HG03280 (cell line): ENCODE results near the gene TNFRSF1A.

Experiments used
- ATAC-seq: cut with Tn5 transposase; IDR thresholded peaks from one replicate; pipeline ENCODE4 v1.9.1; 2021; ENCODE audit warnings: mild to moderate bottlenecking, moderate library complexity; ENCODE audit not compliant: unreplicated experiment

Gene TNFRSF1A

DNA sequence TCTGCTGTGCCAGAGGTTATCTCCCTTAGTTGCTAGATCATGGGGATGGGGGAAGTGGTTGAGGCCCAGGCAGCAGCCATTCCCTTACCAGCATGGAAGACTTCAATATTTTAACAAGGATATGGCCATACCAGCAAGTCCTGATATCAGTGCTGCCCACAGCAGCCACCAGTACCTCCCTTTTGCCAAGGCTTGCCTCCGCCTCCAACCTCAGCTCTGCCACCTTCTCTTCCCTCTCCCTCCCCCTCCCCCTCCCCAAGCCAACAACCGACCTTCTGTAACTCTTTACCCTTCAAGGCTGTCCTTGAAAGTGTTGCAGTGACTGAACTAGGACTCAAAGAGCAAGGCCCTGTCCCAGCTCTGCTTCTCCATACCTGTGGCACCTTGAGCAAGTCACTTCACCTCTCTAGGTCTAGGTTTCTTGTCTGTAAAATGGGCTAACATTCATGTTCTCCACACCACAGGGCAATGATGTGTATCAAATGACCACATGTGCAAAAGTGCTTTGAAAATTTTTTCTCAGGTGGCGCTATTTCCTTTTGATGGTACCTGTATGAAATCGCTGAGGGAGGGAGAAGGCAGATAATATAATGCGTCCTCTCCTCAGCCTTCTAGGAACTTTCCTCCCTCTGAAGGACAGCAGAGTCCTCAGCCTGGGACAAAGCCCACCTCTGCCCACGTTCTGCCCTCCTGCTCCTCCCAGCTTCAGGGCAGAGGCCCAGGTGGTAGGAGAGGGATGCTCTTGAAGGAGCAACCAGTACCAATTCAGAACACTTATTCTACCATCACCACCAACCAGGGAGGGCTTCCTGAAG lies 16.7 kb downstream of the TNFRSF1A start:
- no peak for ATAC-seq

DNA sequence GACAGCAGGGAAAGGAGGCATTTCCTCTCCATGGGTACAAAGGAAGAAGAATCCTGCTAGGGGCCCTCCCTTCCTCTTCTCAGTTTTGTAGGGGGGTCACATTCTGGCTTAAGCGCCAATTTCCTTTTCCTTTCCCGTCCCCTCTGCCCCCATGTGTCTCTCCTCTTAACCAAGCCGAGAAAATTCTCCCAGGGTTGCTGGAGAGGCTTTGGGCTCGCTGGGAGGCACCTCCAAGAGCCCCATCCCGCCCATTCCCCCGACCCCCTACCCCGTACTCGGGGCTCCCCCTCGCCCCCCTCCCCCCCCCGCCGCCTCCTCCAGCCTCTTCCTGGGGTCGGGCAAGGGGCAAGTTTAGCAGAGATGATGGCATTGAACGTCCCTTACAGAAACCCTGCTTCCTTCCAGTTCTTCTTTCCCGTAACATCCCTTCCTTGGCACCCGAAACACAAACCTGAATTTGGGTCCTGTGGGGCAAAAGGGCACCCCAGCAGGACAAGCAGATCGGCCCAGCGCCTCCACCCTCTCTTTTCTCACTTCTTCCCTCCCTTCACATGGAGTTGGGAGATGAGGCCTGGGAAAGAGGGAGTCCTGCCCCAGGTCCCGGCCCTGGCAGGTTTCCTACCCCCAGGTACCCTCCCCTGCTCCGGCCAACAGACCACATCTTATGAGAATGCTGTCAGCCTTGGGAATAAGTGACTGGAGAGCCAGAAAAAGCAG lies 17.7 kb downstream of the TNFRSF1A start:
- no peak for ATAC-seq

DNA sequence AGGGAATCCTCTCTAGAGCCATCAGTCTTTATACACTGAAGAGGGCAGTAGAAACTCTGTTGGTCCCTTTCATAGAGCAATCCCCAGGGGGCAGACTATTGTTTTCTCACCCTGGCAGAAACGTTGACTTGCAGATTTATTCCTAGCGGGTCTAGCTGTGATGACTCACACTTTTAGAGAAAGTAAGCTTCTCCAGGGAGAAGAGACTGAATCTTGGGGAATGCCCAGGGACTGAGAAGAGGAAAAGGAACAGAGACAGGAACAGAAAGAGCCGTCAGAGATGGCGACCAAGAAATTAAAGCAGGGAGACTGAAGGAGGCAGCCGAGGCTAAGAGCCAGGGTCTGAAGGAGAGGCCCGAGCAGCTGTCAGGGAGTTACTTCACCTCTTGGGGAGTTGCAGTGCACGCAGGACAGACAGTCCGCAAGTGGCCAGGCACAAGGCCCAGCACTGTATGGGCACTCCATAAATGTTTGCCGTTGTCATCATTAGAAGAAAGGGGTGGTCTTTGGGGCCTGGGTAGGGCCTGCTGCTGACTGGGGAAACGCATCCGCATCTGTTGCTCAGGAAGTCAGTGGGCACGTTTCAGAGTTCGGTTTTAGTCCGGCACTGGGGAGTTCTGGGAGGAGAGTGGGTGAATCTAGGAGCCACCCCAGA lies 18.4 kb downstream of the TNFRSF1A start:
- no peak for ATAC-seq

DNA sequence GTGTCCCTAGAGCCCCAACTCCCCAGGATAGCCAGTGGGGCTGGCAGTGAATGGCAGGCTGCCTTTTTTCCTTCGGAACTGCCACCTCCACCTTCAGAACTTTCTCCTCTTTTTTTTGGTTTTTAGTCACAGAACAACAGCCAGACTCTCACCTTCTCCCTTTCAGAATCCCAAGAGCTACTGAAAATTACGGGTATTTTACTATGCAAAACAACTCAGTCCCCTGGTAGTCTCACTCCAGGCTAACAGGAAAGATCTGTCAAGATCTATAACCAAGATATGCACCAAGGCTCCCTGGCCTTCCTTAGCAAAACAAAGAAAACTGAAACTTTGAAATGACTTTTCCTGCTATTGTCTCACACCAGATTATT lies 18.9 kb downstream of the TNFRSF1A start:
- no peak for ATAC-seq

DNA sequence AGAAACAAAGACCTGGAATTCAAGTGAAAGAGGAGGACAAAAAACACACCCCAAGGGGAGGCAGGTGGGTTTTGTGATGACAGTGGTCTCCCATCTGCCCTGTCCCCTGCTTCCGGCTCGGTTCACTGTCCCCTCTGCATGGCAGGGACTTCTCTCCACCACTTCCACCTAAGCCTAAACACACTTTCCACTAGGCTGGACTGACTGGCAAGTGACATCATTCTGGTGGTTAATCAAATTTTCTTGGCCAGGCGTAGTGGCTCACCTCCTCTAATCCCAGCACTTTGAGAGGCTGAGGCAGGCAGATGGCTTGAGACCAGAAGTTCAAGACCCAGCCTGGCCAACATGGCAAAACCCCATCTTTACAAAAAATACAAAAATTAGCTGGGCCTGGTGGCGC lies 19.5 kb downstream of the TNFRSF1A start:
- no peak for ATAC-seq

DNA sequence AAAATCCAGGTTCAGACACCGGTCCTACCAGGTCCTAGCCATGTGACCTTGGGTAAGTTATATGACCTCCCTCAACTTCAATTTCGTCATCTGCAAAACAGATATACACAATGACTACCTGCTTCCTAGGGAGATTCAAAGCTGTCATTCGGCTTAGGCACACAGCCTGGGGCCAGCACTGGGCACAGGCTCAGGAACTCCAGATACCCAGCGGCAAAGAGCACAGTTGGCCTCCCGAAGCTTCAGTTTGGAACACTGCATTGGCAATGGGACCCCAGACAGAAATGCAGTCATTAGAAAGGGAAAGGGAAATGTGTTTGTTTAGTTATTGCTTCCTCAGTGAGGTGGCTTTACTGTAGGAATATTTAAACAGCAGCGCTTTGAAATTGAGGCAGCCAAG lies 20.0 kb downstream of the TNFRSF1A start:
- ATAC-seq: no peak

DNA sequence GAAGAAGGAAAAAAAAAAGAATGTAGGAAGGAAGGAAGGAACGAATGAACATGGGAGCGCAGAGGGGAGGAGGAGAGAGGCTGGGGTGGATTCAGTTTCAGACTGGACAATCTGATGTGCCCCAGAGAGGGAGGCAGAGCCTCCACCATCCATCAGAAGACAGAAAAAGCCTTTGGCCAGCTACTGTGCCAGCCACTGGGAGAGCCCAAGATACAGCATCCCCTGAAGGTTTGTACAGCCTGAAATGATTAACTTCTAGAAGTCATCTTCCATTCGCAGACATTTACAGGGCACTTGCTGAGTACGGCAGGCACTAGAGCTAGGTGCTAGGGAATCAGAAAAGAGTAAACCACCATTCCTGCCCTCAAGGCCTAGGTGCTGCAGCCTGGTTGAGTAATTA lies 22.4 kb downstream of the TNFRSF1A start:
- no peak for ATAC-seq

DNA sequence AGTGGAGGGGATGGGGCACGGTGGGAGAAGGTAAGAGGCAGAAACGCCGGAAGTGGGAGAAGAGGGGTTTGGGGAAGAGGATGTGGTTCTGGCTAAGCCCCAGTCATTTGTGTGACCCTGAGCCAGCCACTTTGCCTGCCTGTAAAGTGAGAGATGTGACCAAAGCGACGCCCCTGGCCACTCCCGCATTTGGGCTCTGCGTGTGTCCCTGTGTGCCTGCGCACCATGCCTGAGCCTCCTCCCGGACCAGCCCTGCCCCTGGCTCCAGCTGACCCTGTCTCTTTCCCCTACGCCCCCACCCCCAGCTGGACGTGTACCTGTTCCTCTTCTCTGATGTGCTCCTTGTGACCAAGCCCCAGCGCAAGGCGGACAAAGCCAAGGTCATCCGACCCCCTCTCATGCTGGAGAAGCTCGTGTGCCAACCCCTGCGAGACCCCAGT lies 23.4 kb downstream of the TNFRSF1A start:
- ATAC-seq: no peak

DNA sequence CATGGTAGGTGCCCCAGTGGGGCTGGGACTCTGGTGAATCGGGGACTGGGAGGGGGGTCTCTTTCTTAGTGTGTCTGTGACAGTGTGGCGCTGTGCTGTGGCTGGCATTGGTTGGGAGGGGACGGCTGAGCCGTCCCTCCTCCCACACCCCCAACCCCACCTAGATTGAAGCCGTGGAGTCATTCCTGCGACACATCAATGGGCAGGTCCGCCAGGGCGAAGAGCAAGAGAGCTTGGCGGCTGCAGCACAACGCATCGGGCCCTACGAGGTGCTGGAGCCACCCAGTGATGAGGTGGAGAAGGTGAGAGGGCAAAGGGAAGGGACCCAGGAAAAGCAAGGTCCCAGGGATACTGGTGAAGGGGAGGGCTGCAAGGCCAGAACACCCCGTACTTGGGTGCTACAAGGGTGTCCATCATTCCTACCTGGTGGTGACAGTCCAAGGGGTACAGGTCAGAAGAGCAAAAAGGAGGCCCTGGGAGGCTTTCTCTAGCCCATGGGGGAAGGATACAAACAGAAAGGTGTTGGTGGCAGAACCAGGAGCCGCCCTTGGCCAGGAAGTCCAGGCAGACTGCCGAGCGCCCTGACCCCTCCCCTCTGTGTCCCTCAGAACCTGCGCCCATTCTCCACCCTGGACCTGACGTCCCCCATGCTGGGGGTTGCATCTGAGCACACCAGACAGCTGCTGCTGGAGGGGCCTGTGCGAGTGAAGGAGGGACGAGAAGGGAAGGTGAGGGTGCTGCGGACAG lies 24.0 kb downstream of the TNFRSF1A start:
- ATAC-seq: no peak

DNA sequence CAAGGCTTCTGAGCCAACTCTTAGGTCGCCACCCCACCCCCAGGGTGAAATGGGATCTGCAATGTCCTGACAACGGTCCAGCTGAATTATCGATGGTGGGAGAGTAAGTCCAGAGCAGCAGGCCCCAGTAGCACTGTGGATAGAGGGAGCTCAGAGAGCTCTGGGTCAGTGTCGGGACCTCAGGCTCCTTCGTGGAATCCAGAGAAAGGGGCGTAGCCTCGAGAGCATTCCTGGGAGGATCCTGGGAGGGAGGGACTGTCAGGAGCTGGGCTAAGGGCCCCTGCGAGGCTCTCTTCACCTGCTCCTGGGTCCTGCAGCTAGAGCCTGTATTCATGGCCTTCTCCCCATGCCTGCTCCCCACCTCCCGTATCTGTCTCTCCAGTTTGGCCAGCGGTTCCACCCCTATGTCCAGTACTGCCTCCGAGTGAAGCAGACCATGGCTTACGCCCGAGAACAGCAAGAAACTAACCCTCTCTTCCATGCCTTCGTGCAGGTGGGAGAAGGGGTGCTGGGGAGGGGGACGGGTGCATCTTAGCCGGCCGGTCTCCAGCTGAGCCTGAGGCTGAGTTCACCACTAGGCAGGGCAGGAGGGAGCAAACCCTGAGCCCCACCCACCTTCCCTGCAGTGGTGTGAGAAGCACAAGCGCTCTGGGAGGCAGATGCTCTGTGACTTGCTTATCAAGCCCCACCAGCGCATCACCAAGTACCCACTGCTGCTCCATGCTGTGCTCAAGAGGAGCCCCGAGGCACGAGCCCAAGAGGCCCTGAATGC lies 24.8 kb downstream of the TNFRSF1A start:
- ATAC-seq: no peak

DNA sequence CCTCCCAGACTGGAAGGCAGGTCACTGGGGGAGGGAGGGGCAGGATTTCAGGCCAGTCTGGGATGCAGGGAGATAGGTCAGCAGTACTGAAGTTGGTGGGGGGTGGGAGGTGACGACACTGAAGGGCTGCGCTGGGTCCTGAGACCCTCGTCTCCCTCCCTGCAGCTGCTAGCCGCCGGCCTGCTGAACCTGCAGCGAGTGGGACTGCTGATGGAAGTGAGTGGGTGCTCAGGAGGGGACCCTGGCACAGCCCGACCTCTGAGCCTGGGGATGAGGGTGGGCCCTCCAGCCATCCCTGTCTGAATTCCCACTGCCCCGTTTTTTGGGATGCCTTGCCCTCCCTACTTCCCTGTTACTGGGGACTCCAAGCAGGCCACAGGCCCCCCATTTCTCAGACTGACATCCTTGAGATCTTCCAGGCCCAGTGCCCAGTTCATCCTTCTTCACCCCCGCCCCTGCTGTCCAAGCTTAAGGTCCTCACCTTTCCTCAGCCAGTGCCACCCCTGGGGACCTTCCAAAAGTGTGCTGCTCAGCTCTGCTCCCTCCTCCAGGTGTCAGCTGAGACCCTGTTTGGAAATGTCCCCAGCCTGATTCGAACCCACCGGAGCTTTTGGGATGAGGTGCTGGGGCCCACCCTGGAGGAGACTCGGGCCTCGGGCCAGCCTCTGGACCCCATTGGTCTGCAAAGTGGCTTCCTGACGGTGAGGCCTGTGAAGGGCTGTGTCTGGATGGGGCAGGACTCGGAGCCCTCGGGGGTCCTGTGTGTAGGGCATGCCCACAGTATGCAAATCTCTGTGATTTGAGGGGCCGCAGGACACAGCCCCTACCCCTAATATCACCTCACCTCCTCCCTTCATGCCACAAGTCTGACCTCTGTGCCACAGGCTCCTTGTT lies 25.9 kb downstream of the TNFRSF1A start:
- ATAC-seq: no peak

DNA sequence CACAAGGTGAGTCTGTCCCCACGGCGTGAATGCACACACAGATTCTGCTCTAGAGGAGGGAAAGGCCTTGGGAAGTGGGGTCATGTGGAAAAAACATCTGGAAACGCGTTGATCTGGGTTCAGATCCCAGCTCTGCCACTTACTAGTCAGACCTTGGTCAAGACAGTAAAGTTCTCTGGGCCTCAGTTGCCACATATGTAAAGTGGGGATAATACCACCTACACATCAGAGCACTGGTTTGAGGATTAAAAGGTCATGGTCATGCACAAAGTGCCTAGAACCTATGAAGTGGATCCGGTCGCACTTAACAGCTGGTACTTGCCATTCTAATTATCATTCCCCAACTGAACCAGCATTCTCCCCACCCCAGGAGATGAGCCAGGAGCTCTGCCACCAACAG lies 26.7 kb downstream of the TNFRSF1A start:
- ATAC-seq: no peak

DNA sequence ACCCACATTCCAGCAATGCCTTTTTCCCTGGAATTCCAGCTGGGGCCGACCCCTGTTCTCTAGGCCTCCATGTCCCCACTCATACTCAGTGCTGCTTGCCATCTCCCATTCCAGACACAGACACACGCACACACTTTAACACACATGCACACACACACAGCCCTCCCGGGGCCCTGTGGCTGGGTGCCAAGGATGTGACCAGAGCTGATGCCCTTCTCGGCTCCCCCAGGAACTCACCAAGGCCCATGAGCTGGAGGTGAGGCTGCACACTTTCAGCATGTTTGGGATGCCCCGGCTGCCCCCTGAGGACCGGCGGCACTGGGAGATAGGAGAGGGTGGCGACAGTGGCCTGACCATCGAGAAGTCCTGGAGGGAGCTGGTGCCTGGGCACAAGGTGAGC lies 27.1 kb downstream of the TNFRSF1A start:
- no peak for ATAC-seq

DNA sequence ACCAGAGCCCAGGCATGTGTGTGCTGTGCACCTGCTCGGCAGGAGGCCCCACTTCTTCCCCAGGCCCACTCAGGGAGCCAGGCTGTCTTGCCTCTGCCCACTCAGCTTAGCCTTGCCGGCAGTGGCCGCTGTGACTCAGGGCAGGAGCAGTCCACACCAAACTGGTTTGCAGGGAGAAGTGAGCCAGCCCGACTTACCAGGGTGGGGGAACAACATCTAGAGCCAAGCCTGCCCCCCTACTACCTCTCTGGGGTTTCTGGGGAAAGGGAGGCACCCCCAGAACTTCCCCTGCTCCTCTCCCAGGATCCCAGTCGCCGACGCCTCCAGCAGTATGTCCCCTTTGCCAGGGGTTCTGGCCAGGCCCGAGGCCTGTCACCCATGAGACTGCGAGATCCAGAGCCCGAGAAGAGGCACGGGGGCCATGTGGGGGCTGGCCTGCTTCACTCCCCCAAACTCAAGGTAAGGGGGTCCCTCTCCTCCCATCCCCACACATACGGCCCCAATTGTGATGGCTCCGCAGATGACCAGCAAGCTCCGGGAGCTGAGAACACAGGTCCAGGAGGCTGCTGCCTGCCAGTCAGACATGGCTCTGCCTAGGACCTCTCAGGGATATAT lies 28.4 kb downstream of the TNFRSF1A start:
- no peak for ATAC-seq

DNA sequence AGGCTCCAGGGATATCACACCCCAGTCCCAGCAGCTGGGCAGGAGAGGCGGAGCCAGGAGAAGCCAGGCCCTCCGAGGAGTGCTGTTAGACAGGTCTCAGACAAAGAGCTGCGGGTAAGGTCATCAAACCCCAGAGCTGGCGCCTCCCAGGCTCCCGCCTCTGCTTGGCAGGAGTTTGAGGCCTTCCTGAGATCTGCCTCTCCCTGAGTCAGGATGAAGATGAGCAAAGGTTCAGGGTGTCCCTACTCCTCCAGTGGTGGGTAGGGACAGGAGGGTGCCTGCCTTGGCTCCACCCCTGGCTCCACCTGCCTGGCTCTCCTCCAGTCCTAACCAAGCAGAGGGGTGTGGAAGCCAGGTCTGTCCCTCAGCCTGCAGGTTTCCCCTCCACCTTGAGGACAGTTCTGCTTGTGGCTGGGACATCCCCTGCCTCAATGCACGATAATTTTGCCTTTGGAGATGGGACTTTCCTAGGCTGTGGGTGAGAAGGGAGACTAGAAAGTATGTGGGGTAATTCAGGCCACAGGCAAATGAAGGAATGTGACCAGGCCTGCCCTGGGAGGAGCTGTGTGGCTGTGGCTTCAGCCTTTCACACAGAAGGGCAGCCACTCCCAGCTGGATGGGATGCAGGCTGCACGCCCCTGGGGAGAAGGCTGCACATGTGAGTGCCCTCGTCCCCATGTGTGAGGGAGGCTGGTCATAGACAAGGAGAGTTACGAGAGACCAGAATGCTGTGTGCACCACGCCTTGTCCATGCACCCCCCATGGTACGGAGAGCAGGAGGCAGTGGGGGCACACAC lies 29.1 kb downstream of the TNFRSF1A start:
- peak; percentile 62 for ATAC-seq

DNA sequence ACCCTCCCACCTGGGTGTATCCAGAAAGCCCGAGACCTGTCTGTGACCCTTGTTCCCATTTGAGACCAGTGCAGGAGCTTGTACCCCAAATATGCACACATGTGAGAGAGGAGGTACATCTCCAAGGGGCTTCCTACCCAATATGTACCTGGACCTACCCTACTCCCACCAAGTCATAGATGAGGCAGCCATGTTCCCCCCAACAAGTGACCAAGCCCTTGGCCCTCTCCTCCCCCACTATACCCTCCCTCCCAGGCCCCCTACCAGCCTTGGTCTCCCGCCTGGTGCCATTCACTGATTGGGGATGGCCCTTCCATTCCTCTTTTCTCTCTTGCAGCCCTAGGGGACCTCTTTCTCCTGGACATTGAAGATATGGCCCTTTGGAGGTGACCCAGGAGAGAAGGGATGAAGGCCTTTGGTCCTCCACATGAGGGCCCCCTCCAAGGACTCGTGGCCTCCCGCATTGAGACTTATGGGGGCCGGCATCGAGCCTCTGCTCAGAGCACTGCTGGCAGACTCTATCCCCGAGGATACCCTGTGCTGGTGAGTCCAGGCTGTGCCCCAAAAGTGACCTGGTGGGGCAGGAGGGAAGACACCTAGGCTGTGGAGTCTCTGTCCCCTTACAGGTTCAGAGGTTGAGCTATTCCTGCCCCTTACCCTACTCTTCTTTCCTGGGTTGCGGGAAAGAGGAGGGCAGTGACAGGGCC lies 29.9 kb downstream of the TNFRSF1A start:
- no peak for ATAC-seq

DNA sequence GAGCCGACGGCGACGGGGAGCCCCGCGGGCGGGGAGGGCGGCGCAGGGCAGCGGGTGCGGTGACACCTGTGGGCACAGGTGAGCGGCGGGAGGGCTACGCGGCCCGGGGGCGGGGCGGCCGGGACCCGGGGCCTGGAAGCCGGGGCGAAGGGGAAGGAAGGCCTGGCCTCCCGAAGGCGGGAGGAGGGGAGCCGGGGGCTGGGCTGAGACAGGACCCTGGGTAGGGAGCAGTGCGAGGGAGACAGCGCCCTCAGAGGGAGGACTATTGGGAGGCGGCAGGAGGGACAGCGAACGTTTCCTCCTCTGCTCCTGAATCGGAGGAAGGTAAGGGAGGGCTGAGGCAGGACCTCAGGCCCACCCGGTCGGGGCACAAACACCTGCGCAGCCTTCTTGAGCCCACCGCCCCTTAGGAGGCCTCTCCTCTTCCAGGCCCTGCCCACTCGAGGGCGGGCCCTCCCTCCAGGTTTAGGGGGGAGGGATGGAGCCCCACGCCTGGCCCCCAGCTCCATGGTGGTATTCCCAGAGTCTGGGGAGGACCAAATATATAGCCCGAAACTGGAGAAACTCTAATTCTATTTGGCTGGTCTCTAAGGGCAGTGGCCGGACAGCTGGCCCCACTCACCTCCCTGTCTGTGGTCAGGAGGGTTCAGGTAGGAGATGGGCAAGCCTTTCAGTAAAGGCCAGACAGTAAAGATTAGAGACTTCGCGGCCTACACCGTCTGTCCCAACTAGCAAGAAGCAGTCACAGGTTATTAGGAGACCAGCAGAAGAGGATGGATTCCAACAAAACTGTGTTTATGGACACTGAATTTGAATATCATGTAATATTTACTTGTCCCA lies 30.9 kb downstream of the TNFRSF1A start:
- ATAC-seq: no peak
